Measurements from ENCODE around the gene CXorf58.
"Not testable (repeated sequence)": the region's sequence is repeated elsewhere in the genome, so short reads cannot be mapped to it uniquely, and the experiment has no call there.

Gene CXorf58

GRCh38 chrX:23884427-23885024 is 23.3 kb upstream of the CXorf58 start:
- H3K36me3 ChIP-seq (ENCODE audit: insufficient read depth, low read length), result no peaks in the 10 kb centered on the region
- WGBS, result 82% methylated on average over 2 of the region's 4 CpGs
- no peak overlapping the region for H3K9ac ChIP-seq (ENCODE audit: low read depth, low read length)
- H3K9me3 ChIP-seq (ENCODE audit: insufficient read depth, low read depth, low read length), result no peaks in the 10 kb centered on the region
- peaks cover 16% of the 10 kb centered on the region; the same call in 1 of the 2 replicates for H3K4me1 ChIP-seq (ENCODE audit: insufficient read depth, low read length)
- no peak overlapping the region for H3K27ac ChIP-seq (ENCODE audit: low read depth, low read length)
- H3K27me3 ChIP-seq (ENCODE audit: insufficient read depth, low read length), result no peaks in the 10 kb centered on the region
- no peak overlapping the region for H3K4me3 ChIP-seq (ENCODE audit: low read length)

- Histone ChIP-seq H3K27me3 (ENCODE audit: insufficient read depth, low read length) (no peaks in the 10 kb centered on the region), H3K27ac (ENCODE audit: low read depth, low read length) (no peak overlapping the region), H3K36me3 (ENCODE audit: insufficient read depth, low read length) (no peaks in the 10 kb centered on the region), H3K4me1 (ENCODE audit: insufficient read depth, low read length) (peaks cover 16% of the 10 kb centered on the region; the same call in 1 of the 2 replicates), H3K9me3 (ENCODE audit: insufficient read depth, low read depth, low read length) (no peaks in the 10 kb centered on the region), H3K4me3 (ENCODE audit: low read length) (no peak overlapping the region), H3K9ac (ENCODE audit: low read depth, low read length) (no peak overlapping the region)
- 54% methylated on average over 3 of the region's 3 CpGs for WGBS
These were observed 22.0 kb upstream of the CXorf58 start for GRCh38 chrX:23885803-23886202.

- Histone ChIP-seq H3K27ac (ENCODE audit: low read depth, low read length) (no peak overlapping the region), H3K4me1 (ENCODE audit: insufficient read depth, low read length) (peaks cover 16% of the 10 kb centered on the region; the same call in 1 of the 2 replicates), H3K36me3 (ENCODE audit: insufficient read depth, low read length) (no peaks in the 10 kb centered on the region), H3K9ac (ENCODE audit: low read depth, low read length) (no peak overlapping the region), H3K9me3 (ENCODE audit: insufficient read depth, low read depth, low read length) (no peaks in the 10 kb centered on the region), H3K27me3 (ENCODE audit: insufficient read depth, low read length) (no peaks in the 10 kb centered on the region), H3K4me3 (ENCODE audit: low read length) (no peak overlapping the region)
- WGBS, result 97% methylated on average over 6 of the region's 6 CpGs
These were observed 20.4 kb upstream of the CXorf58 start for GRCh38 chrX:23887451-23887850.

GRCh38 chrX:23887918-23888317 is 19.9 kb upstream of the CXorf58 start:
- Histone ChIP-seq H3K36me3 (ENCODE audit: insufficient read depth, low read length) (no peaks in the 10 kb centered on the region), H3K9me3 (ENCODE audit: insufficient read depth, low read depth, low read length) (no peaks in the 10 kb centered on the region), H3K4me3 (ENCODE audit: low read length) (no peak overlapping the region), H3K4me1 (ENCODE audit: insufficient read depth, low read length) (peaks cover 16% of the 10 kb centered on the region; the same call in 1 of the 2 replicates), H3K27ac (ENCODE audit: low read depth, low read length) (no peak overlapping the region), H3K9ac (ENCODE audit: low read depth, low read length) (no peak overlapping the region), H3K27me3 (ENCODE audit: insufficient read depth, low read length) (no peaks in the 10 kb centered on the region)
- 93% methylated on average over 3 of the region's 4 CpGs for WGBS

GRCh38 chrX:23888887-23889501 is 18.8 kb upstream of the CXorf58 start:
- no peaks in the 10 kb centered on the region for H3K36me3 ChIP-seq (ENCODE audit: insufficient read depth, low read length)
- H3K9ac ChIP-seq (ENCODE audit: low read depth, low read length), result no peak overlapping the region
- H3K27me3 ChIP-seq (ENCODE audit: insufficient read depth, low read length), result no peaks in the 10 kb centered on the region
- whole genome bisulfite sequencing, result 87% methylated on average over 1 of the region's 3 CpGs
- H3K9me3 ChIP-seq (ENCODE audit: insufficient read depth, low read depth, low read length), result no peaks in the 10 kb centered on the region
- H3K4me3 ChIP-seq (ENCODE audit: low read length), result no peak overlapping the region
- H3K27ac ChIP-seq (ENCODE audit: low read depth, low read length), result no peak overlapping the region
- 0 out of 2 replicates have a peak, but pooled peaks cover 10% of the 10 kb centered on the region for H3K4me1 ChIP-seq (ENCODE audit: insufficient read depth, low read length)

GRCh38 chrX:23890933-23891332 is 16.9 kb upstream of the CXorf58 start:
- WGBS, result 93% methylated on average over 4 of the region's 4 CpGs
- H3K27me3 ChIP-seq (ENCODE audit: insufficient read depth, low read length), result no peaks in the 10 kb centered on the region
- H3K36me3 ChIP-seq (ENCODE audit: insufficient read depth, low read length), result no peaks in the 10 kb centered on the region
- no peak overlapping the region for H3K4me3 ChIP-seq (ENCODE audit: low read length)
- no peak overlapping the region for H3K27ac ChIP-seq (ENCODE audit: low read depth, low read length)
- no peaks in the 10 kb centered on the region for H3K9me3 ChIP-seq (ENCODE audit: insufficient read depth, low read depth, low read length)
- H3K9ac ChIP-seq (ENCODE audit: low read depth, low read length), result no peak overlapping the region
- 0 out of 2 replicates have a peak, but pooled peaks cover 2% of the 10 kb centered on the region for H3K4me1 ChIP-seq (ENCODE audit: insufficient read depth, low read length)

- H3K4me3 ChIP-seq (ENCODE audit: low read length); H3K36me3 ChIP-seq (ENCODE audit: insufficient read depth, low read length); H3K27ac ChIP-seq (ENCODE audit: low read depth, low read length); H3K9me3 ChIP-seq (ENCODE audit: insufficient read depth, low read depth, low read length); H3K9ac ChIP-seq (ENCODE audit: low read depth, low read length); H3K27me3 ChIP-seq (ENCODE audit: insufficient read depth, low read length): not testable (repeated sequence)
- WGBS, result 96% methylated on average over 6 of the region's 6 CpGs
- peaks cover 11% of the 10 kb centered on the region for H3K4me1 ChIP-seq (ENCODE audit: insufficient read depth, low read length)
These were observed 12.8 kb upstream of the CXorf58 start for GRCh38 chrX:23894993-23895392.

- H3K36me3 ChIP-seq (ENCODE audit: insufficient read depth, low read length); H3K4me3 ChIP-seq (ENCODE audit: low read length); H3K9me3 ChIP-seq (ENCODE audit: insufficient read depth, low read depth, low read length); H3K9ac ChIP-seq (ENCODE audit: low read depth, low read length); H3K27me3 ChIP-seq (ENCODE audit: insufficient read depth, low read length); H3K27ac ChIP-seq (ENCODE audit: low read depth, low read length): not testable (repeated sequence)
- WGBS, result 95% methylated on average over 2 of the region's 4 CpGs
- peaks cover 14% of the 10 kb centered on the region for H3K4me1 ChIP-seq (ENCODE audit: insufficient read depth, low read length)
These were observed 11.3 kb upstream of the CXorf58 start for GRCh38 chrX:23896539-23896938.

GRCh38 chrX:23896981-23897380 is 10.8 kb upstream of the CXorf58 start:
- Histone ChIP-seq H3K4me1 (ENCODE audit: insufficient read depth, low read length) (peaks cover 18% of the 10 kb centered on the region), H3K27ac (ENCODE audit: low read depth, low read length) (no peak overlapping the region), H3K9ac (ENCODE audit: low read depth, low read length) (no peak overlapping the region), H3K9me3 (ENCODE audit: insufficient read depth, low read depth, low read length) (no peaks in the 10 kb centered on the region), H3K36me3 (ENCODE audit: insufficient read depth, low read length) (no peaks in the 10 kb centered on the region), H3K27me3 (ENCODE audit: insufficient read depth, low read length) (no peaks in the 10 kb centered on the region), H3K4me3 (ENCODE audit: low read length) (no peak overlapping the region)
- whole genome bisulfite sequencing, result 100% methylated on average over 1 of the region's 2 CpGs

GRCh38 chrX:23898412-23898959 is 9.3 kb upstream of the CXorf58 start:
- Histone ChIP-seq H3K9ac (ENCODE audit: low read depth, low read length) (no peak overlapping the region), H3K4me1 (ENCODE audit: insufficient read depth, low read length) (peaks cover 22% of the 10 kb centered on the region), H3K36me3 (ENCODE audit: insufficient read depth, low read length) (no peaks in the 10 kb centered on the region), H3K27me3 (ENCODE audit: insufficient read depth, low read length) (no peaks in the 10 kb centered on the region), H3K27ac (ENCODE audit: low read depth, low read length) (no peak overlapping the region), H3K9me3 (ENCODE audit: insufficient read depth, low read depth, low read length) (no peaks in the 10 kb centered on the region), H3K4me3 (ENCODE audit: low read length) (no peak overlapping the region)
- WGBS, result 92% methylated on average over 2 of the region's 3 CpGs

- no peak overlapping the region for H3K27ac ChIP-seq (ENCODE audit: low read depth, low read length)
These were observed 7.5 kb upstream of the CXorf58 start for GRCh38 chrX:23900220-23900797.

More at GRCh38 chrX:23900220-23900797, 7.5 kb upstream of the CXorf58 start:
- H3K4me3 ChIP-seq (ENCODE audit: low read length), result no peak overlapping the region
- no peaks in the 10 kb centered on the region for H3K9me3 ChIP-seq (ENCODE audit: insufficient read depth, low read depth, low read length)
- WGBS, result 86% methylated on average over 12 of the region's 12 CpGs
- peaks cover 22% of the 10 kb centered on the region for H3K4me1 ChIP-seq (ENCODE audit: insufficient read depth, low read length)
- no peaks in the 10 kb centered on the region for H3K36me3 ChIP-seq (ENCODE audit: insufficient read depth, low read length)
- H3K9ac ChIP-seq (ENCODE audit: low read depth, low read length), result no peak overlapping the region
- no peaks in the 10 kb centered on the region for H3K27me3 ChIP-seq (ENCODE audit: insufficient read depth, low read length)

Data from HUES64 (cell line).